ENCODE results near the gene HOXB5.

The HOXB5 gene

DNA sequence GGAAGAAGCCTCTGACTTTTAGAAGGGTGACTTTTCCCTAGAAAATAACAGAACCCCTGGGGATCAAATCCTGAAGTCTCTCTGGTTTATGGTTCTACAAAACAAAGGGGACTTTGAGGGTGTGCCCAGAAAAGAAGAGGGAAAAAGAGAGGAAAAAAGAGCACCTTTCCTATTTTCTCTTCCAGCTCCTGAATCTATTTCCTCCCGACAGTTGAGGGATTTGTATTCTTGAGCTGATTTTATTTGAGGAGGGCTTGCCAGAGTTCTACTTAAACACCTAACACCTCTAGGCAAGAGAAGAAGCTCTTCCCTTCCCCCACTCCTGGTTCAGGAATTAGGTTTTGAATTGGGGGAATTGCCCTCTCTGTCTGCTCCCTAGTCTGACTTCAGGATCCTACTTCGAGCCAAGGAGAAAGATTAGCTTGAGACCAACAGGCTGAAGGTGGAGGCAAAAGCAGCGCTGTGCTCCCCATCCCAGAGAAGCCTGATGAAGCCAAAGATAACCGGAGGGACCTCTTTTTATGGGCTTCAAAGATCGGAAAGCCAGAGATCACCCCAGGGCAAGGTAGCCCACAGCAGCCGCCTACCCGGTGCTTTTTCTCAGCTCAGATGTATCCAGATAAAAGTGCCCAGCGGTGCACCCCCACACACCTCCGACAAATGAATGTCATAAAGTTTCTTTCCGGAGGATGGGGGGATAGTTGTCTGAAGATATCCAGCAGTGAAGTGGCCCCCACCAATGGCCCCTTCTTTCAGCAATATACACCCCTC is 4.3 kb downstream of the HOXB5 start:
- DNase-seq = no peak

DNA sequence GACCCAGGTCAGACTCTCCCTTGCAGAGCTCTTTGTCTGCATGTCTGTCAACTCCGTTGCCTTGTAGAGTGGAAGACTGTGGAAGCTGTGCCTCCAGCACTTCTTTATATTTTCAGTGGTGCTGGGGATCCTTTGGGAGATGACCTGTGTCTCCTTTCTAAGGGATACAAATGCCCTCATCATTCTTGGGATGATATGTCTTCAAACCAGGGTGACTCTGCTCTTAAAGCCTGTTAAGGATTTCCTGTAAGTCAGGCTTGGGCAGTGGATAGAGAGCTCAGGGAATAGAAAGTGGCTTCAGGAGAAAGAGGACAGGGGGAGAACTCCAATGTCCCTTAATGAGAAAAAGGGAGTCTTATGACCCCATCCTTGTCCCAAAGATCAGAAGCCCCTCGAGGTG is 5.1 kb downstream of the HOXB5 start:
- no peak for DNase-seq

DNA sequence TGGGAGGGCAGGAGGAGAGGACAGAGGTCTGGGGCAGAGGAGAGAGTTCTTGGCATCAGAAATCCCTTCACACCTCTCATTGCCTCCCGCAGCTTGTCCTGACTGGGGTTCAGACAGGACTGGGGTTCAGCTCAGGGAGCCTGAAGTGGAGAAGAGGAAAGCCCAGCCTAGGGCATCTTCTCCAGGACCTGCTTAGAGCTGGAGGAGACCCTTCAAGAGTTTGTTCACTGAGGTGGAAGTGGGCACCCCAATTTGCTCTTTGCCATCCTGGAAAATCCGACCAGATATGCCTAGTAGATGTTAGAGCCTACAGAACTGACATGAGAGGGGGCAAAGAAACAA is 5.5 kb downstream of the HOXB5 start:
- no peak for DNase-seq

DNA sequence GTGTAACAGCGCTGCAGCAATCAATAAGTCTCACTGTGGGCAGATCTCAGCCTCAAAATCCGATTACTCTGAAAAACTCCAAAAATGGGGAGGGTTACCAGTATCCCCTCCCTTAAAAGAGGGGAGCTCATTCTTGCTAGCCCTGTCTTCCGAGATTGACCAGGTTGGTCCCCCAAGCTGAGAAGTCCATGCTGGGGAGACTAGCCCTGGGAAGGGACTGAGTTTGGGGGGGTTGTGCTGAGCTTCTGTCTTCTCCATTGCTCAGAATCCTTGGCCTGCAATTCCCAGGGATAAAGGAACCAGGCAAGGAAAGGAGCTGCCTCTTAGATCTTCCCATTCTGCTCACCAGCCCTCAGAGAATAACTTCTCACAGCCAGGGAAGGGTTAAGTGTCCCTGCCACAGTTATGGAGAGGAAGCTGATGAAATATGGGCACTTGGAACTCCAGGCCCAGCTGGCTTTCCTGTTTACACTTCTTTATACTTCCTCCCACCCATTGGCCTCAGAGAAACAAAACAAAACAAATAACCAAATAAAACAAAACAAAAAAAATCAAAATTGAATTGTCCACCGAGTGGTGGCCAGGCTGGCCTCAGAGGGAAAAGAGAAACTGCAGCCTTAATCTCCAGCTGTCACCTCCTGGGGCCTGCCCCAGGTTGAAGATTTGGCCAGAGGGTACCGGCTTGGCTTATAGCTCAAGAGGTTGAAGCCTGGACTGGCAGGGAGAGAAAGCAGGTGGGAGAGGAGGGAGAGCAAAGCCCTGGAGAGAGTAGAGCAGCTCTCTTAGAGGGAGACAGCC is 6.1 kb downstream of the HOXB5 start:
- DNase-seq = no peak

DNA sequence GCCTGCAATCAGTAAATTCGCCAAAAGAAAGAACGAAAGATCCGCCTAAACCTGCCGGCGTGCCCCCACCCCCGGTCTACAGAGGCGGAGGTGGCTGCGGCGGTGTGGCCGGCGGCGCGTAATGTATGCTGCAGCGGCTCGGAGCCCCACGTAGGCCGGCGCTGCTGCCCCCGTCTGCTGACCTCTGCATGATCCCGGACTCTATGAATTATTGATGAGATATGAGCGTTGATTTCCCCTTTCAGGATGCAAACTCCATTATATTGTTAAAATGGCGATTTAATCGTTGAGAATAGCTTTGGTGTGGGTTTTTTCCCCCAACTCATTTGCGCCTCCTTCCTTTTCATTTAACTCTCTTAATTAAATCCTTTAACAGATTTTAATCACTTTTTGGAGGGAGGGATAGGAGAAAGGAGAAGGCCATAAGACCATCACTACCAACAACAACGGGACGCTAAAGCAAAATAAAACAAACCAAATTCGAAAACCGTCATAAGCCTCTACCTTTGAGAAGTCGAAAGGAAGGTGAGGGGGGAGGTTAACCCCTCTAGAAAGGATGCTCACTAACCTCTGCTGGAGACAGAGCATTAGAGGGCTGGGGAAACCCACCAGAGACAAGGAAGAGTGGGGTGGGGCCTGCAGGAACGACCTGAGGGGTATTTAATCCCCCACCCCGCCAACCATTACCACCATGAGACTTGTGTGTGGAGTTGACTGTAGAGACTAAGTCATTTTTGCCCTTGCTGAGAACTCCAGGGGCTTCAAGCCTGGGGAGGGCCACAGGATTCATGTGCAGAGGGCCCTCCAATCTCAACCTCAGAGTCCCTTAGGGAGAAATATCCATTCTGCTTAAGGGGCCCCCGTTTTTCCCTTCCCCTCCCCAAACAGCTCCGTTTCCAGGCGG is 7.0 kb downstream of the HOXB5 start:
- DNase-seq = no peak

DNA sequence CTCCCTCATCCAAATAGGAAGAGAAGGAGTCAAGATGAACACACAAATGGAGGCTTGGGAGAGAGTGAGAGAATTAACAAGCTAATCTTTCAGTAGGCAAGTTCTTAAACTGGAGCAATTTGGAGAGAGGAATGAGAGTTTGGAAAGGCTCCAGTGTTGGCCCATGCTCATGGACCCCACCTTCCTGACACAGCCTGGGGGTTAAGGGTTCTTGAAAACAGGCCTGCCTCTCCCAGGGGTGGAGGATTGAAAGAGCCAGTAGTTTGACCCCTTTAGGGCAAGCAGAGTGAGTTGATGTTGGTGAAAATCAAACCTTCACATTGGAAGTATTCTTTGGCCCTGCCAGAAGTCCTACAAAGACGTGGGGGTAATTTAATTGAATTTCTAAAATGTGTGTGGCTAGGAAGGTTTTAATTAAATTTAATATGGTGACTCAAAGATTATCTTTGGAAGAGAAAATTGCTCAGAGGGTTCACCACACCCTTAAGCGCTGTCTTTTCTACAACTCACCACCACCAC is 9.3 kb downstream of the HOXB5 start:
- no peak for DNase-seq

DNA sequence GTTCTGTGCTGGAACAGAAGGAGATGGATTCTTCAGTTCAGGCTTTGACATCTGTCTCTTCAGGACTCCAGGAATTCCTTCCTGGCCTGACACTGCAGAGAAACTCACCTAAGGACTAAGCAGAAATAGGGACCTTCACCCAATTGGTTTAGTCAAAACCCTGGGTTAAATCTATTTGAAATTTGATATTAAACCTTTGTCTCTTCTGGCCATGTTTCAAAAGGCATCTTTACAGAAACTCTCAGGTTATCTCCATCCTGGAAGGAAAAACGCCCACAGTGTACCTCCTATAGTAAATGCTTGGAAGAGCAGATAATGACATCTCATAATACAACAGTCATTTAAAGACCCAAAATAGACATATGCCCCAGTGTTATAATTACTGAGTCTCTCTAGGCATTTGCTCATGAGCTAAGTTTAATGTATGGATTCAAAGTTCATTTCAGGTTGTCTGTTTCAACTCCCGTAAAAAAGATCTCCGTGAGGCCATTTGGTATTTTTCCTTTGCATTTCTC is 9.8 kb downstream of the HOXB5 start:
- no peak for DNase-seq

DNA sequence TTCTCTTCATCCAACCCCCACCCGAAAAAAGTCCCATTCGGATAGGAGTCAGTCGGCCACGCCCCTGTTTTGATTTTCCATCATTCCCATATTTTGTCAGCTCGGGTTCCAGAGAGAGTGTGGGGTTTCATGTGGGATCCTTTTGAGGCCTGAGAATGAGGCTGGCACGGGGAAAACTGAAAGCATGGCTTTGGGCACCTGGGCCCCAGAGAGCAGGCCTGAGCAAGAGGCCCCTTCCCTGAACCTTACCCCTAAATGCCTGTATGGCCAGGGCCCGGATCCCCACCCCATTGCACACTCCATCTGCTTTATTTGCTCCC is 10.9 kb downstream of the HOXB5 start:
- DNase-seq = no peak

DNA sequence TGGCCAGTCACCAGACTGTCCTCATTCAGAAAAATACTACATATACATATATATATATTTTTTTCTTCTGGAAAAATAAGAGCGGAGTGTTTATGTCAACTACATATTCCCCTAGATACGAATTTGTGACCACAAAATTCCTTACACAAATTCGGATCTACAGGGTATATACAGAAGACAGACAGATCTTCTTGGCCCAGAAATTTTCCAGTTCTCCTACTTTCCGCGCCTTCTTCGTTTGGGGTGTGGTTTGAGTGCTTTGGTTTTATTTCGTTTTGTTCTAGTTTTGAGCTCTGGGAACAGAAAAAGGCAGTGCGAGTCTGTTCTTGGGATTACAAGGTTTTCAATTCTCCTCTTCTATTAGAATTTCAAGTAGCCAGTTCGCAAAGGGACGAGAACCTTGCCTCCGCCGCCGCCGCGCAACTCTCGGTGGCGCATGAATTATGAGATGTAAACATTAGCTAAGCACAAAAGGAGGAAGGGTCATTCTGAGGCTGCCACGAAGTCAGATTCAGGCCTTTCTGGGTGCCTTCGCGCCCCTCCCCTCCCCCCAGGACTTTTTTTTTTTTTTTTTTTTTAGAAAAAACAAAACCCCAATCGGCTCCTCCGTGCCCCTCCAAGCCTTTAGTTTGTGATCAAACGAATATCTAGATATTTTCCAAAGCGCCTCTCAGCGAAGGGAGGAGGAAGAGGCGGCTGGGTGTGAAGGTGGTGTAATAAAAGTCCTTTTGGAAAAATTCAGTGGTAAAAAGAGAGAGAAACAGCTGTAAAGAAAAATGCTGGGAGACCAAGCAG is 13.6 kb downstream of the HOXB5 start:
- no peak for DNase-seq

DNA sequence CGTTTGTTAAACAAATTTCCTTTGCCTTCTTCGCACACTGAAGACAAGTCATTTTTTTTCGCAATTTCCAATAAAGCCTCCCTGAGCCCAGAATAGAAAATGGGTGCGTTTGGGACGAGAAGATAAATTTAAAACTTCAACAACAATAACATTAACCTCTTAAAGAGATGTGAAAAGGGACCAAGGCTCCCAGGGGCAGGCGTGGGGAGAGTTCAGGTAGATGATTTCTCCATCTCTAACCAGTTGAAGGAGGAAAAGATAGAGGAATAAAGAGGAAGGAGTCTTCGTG is 14.2 kb downstream of the HOXB5 start:
- no peak for DNase-seq

DNA sequence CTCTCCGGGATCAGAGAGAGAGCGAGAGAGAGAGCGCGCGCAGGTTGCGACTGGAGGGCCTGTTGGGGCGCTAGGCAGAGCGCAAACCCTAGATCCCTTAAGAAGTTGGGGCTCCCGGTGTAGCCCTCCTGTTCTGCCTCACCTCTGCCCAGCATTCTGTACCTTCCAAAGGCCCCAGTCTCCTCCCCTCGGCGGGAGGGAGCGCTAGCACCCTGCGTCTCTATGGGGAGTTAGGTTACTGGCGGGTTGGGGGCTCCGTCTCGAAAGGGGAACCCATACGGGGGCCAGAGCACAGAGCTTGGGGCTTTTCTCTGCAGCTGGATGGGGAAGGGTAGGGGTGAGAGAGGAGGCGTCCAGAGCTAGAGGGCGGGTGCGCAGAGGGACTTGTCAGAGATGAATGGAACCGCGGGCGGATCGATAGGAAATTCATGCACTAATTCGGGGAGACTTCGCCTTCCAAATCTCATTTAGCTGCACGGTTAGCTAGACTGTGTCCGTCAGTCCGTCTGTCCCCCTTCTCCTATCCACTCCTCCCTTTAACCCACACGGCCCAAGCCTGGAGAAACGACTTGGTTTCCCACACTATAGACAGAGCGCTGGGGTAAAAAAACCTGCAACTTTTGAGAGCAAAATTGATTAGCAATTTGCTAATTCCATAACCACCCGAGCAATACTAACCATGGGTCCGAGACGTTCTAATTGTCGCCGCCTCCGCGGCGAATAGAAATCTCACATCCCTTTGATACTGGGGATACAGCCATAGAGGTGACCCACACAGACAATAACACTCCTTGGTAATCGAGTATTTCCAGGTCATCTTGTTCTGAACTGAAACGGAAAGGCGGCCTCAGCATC is 14.7 kb downstream of the HOXB5 start:
- no peak for DNase-seq

DNA sequence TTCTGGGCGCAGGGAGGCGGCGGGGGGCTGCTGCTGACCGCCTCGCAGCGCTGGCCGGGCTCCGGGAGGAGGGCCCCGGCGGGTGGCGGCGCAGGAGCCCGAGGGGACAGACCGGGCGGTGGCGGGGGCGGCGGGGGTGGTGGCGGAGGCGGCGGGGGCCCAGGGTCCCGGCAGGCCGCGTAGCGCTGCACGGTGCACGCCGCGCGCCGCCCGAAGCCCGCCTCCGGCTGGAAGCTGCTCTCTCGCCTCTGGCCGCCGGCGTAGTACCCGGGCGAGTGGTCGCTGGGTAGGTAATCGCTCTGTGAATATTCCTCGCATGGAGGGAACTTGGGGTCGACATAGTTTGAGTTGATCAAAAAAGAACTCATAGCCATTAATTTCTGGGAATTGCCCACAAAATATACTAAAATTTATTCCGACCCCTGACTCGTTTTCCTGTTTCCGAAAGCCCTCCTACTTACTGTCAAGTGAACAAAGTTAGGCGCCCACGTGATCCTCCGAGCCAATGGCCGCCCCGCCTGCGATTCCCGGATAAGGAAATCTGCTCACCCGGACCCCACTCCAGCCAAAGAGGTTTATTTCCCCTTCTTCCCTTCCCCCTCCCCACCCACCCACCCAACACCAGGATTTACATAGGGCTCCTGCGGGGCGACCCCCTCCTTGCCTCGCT is 15.5 kb downstream of the HOXB5 start, which contains the start of gene HOXB4:
TSS of gene HOXB4 (minus strand) at position 405 of the 670 bp plus-strand sequence. CDS start at position 374, 31 bp downstream.
- DNase-seq = no peak

DNA sequence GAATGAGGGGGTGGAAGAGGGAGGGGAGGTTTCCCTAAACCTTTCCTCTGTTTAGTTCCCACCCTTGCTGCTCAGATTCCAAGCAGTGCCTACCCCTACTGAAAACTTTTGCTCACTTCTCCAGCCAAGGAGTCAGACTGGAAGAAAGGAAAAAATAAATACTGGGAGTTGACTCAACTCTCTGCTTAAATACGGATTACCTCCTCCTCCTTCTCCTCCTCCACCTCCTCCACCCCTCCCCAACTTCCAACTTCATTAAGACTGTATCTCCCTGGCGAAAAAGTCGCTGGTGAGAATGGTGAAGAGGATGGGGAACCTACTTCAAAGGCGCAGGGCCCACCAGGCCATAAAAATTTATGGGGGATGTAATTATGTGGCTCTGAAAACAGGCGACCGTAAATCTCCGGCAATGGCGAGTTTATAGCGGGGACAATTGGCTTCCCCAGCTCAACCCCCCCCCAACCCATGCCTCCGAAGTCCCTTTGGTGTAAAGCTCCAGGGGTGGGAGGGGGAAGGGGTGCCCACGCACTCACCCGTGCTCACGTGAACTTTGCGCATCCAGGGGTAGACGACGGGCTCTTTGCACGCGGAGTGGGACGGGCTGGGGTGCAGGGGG is 16.1 kb downstream of the HOXB5 start:
- no peak for DNase-seq

DNA sequence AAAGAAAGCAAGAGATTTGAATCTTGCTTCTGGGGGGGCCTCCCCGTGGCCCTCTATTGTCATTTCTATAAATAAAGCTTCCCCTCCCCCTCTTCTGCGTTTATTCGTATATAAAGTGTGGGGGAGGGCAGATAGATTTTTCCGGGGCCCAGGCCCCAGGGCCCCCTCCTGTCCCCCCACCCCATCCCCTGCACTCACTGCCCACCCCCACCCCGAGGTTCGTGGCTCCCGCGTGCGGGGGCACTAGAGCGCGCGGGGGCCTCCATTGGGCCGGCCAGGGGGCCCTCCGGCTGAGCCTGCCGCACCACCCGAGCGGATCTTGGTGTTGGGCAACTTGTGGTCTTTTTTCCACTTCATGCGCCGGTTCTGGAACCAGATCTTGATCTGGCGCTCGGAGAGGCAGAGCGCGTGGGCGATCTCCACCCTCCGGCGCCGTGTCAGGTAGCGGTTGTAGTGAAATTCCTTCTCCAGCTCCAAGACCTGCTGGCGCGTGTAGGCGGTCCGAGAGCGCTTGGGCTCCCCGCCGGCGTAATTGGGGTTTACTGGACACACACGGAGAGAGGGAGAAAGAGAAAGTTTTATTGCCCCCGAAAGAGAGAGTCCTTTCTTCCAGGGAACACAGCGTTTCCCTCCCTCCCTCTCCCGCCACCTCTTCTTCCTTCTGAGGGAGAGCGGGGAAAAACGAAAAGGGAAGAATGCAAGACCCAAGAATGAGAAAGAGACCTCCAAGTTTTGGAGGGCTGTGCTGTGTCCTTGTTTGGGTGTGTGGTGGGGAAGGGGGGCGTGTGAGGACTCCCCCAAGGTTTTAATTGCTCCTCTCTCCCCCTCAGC is 16.9 kb downstream of the HOXB5 start:
- DNase-seq = no peak

DNA sequence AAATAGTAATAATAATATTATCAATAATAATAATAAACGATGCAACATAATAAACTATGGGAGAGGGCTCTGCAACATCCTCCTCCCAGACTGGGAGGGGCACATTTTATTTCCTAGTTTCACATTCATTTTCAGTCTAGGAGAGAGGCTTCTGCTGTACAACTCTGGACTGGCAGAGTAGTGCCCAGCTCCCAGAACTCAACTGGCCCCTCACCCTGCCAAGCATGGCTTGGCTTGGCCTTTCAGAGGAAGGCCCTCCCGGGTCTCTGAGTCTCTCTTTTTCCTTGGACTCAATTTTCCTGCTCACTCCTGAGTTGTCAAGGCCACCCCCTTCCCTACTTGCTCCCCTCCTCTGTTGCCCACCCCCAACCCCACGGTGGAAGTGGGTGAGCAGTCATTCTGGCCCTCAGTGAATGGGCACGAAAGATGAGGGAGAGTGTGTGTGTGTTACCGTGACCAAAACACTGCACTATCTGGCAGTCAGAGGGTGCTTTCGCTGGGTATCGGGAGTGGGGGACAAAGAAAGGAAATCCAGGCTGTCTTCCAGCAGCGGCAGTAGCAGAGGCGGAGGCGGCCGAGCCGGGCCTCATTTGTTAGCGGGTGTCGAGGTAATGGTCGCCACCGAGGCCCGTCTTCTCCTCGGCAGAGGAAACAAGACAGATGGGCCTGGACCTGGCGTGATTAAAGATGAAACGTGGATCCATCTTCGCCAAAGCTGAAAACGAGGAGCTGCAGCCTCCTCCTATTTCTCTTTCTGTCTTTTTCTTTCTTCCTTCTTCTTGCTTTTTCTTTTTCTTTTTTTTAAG is 17.7 kb downstream of the HOXB5 start:
- DNase-seq = no peak

DNA sequence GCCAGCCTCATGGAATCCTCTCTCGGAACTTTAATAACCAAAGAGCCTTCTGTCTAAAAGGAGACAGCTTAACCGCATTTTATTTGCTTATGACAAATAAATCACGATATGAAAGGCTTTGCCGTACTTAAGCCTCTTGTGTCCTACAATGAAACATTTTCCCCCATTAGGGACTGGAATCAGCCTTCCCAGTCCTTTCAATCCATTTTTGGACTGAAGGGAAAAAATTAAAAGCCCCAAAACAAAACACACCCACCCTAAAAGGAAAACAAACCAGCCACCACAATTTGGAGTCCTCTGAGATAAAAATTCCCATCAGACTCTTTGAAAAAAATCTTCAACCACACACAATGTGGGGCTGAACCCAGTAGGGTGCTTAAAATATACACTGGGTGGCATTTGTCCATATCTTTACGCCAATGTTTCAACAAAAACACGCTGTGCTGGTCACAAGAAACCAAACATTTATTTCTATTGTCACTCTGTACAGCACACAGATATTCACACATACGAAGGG is 18.5 kb downstream of the HOXB5 start:
- DNase-seq = no peak

DNA sequence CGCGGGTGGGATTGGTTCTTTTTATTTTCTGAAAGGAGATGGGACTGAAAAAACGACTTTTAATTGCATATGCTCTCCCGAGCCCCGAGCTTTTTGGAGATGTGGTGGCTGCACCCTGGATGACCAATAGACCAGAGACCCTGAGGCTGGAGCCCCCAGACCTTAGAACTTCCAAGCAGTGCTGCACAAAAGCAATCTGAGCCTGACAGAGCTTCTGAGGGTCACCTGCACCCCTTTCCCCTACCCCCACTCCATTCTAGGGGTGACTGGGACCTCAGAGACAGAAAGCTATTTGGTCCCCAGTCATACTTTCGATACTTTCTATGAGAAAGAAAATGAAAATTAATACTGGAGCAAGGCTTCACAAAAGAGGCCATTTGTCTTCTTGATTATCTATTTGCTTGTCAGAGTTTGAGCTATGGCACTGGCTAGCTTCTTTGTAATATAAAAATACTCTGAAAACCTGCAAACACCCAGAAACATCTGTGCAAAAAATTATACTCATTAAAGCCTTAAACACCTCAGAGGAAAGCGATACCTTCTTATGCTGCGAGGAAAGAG is 19.0 kb downstream of the HOXB5 start:
- DNase-seq = no peak

DNA sequence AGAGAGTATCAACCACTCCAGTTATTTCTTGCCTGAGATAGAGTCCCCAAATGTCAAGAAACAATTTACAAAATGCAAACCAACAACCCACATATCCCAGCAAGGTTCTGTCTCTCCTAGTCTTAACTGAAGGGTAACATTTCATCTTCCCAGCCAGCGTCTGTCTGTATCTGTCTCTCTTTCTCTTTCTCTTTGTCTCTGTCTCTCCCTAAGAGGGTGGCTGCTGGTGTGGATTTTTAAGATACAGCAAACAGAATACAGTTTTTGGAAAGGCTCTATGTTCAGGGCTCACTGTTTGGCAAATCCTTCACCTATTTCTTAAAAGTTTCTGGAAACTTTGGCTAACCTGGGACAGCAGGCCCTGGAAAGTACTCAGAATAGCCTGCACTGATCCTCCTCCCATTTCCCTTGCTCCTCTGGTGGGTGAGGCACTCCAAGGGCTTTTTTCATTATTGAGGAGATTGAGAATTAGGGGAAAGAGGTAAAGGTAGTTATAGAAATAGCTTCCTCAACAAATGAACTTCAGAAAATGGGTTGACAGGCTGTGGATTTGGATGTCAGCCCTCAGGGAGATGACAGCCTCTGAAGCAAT is 21.7 kb downstream of the HOXB5 start:
- no peak for DNase-seq

Data from NCI-H524 treated with DMSO at 0.1 percent for 48 hours (cell line).